Adipocyte (in vitro differentiated cells): ENCODE results near the gene CCN5.
"Not testable (repeated sequence)": the region's sequence is repeated elsewhere in the genome, so short reads cannot be mapped to it uniquely, and the experiment has no call there.

Experiments
- DNase-seq: peaks from one replicate; pipeline ENCODE4 v3.0.0-alpha.2; 2015; ENCODE audit warnings: low read depth
- H3K27me3 ChIP-seq: replicated peaks from 2 replicates; pipeline ENCODE4 v1.7.0; 2013; ENCODE audit warnings: mild to moderate bottlenecking, low read length, moderate library complexity; ENCODE audit not compliant: control insufficient read depth, insufficient read depth
- H3K36me3 ChIP-seq: 2 replicates; pipeline ENCODE4 v1.7.0; 2013; ENCODE audit warnings: low read length, mild to moderate bottlenecking, moderate library complexity; ENCODE audit not compliant: control insufficient read depth, insufficient read depth, severe bottlenecking
- H3K4me1 ChIP-seq: 2 replicates; pipeline ENCODE4 v1.7.0; 2013; ENCODE audit warnings: mild to moderate bottlenecking, low read length, moderate library complexity; ENCODE audit not compliant: control insufficient read depth, insufficient read depth
- H3K4me3 ChIP-seq: 2 replicates; pipeline ENCODE4 v1.7.0; 2013; ENCODE audit warnings: mild to moderate bottlenecking, low read length, moderate library complexity
- H3K9ac ChIP-seq: 2 replicates; pipeline ENCODE4 v1.7.0; 2013; ENCODE audit warnings: mild to moderate bottlenecking, low read length, moderate library complexity
- H3K9me3 ChIP-seq: 2 replicates; pipeline ENCODE4 v1.7.0; 2013; ENCODE audit warnings: mild to moderate bottlenecking, low read length, moderate library complexity; ENCODE audit not compliant: control insufficient read depth

The CCN5 gene

GRCh38 chr20:44752099-44752931 is 37.1 kb downstream of the CCN5 start:
- Histone ChIP-seq H3K4me1 (peaks cover 16% of the 10 kb centered on the region), H3K27me3 (peaks cover 53% of the 10 kb centered on the region)

GRCh38 chr20:44754554-44754953 is 39.4 kb downstream of the CCN5 start:
- peaks cover 10% of the 10 kb centered on the region for H3K4me1 ChIP-seq
- DNase-seq: no peak
- no peaks in the 10 kb centered on the region for H3K9me3 ChIP-seq
- no peaks in the 10 kb centered on the region for H3K36me3 ChIP-seq
- no peak overlapping the region for H3K9ac ChIP-seq
- H3K27me3 ChIP-seq: peaks cover 62% of the 10 kb centered on the region
- no peak overlapping the region for H3K4me3 ChIP-seq

More at GRCh38 chr20:44752099-44752931, 37.1 kb downstream of the CCN5 start:
- H3K4me3 ChIP-seq: no peak overlapping the region
- H3K9me3 ChIP-seq: no peaks in the 10 kb centered on the region
- DNase-seq: no peak
- no peaks in the 10 kb centered on the region for H3K36me3 ChIP-seq
- no peak overlapping the region for H3K9ac ChIP-seq

GRCh38 chr20:44756011-44756688 is 41.0 kb downstream of the CCN5 start:
- Histone ChIP-seq H3K27me3 (peaks cover 57% of the 10 kb centered on the region), H3K4me1 (peaks cover 10% of the 10 kb centered on the region), H3K36me3 (no peaks in the 10 kb centered on the region), H3K9me3 (no peaks in the 10 kb centered on the region), H3K4me3 (no peak overlapping the region), H3K9ac (no peak overlapping the region)
- no peak for DNase-seq

- Histone ChIP-seq H3K4me1 (peaks cover 8% of the 10 kb centered on the region), H3K9ac (no peak overlapping the region), H3K27me3 (peaks cover 49% of the 10 kb centered on the region), H3K4me3 (no peak overlapping the region), H3K9me3 (no peaks in the 10 kb centered on the region), H3K36me3 (no peaks in the 10 kb centered on the region)
- DNase-seq: no peak
Observed at GRCh38 chr20:44756956-44757355, 41.8 kb downstream of the CCN5 start.

GRCh38 chr20:44758247-44759101 is 43.3 kb downstream of the CCN5 start:
- no peaks in the 10 kb centered on the region for H3K36me3 ChIP-seq
- H3K27me3 ChIP-seq: peaks cover 34% of the 10 kb centered on the region
- H3K4me1 ChIP-seq: no peaks in the 10 kb centered on the region
- no peak overlapping the region for H3K4me3 ChIP-seq
- no peak for DNase-seq
- no peaks in the 10 kb centered on the region for H3K9me3 ChIP-seq
- no peak overlapping the region for H3K9ac ChIP-seq

GRCh38 chr20:44759595-44759994 is 44.4 kb downstream of the CCN5 start:
- no peak overlapping the region for H3K9ac ChIP-seq
- H3K4me1 ChIP-seq: no peaks in the 10 kb centered on the region
- H3K4me3 ChIP-seq: no peak overlapping the region
- no peak for DNase-seq
- H3K36me3 ChIP-seq: no peaks in the 10 kb centered on the region
- H3K9me3 ChIP-seq: no peaks in the 10 kb centered on the region
- H3K27me3 ChIP-seq: peaks cover 39% of the 10 kb centered on the region

- DNase-seq: no peak
- Histone ChIP-seq H3K9ac (no peak overlapping the region), H3K4me1 (peaks cover 10% of the 10 kb centered on the region), H3K4me3 (no peak overlapping the region), H3K9me3 (peaks cover 6% of the 10 kb centered on the region), H3K27me3 (peaks cover 39% of the 10 kb centered on the region), H3K36me3 (no peaks in the 10 kb centered on the region)
Observed at GRCh38 chr20:44761423-44761822, 46.3 kb downstream of the CCN5 start.

GRCh38 chr20:44762466-44763140 is 47.4 kb downstream of the CCN5 start:
- H3K27me3 ChIP-seq: peaks cover 43% of the 10 kb centered on the region
- peaks cover 6% of the 10 kb centered on the region for H3K9me3 ChIP-seq
- H3K36me3 ChIP-seq: no peaks in the 10 kb centered on the region
- peaks cover 10% of the 10 kb centered on the region for H3K4me1 ChIP-seq
- H3K4me3 ChIP-seq: no peak overlapping the region
- DNase-seq: no peak
- H3K9ac ChIP-seq: no peak overlapping the region

GRCh38 chr20:44763798-44764197 is 48.6 kb downstream of the CCN5 start:
- Histone ChIP-seq H3K4me1 (peaks cover 10% of the 10 kb centered on the region), H3K27me3 (peaks cover 51% of the 10 kb centered on the region)
- H3K9ac ChIP-seq, H3K9me3 ChIP-seq, DNase-seq, H3K4me3 ChIP-seq, H3K36me3 ChIP-seq: not testable (repeated sequence)

- H3K36me3 ChIP-seq: no peaks in the 10 kb centered on the region
- no peak overlapping the region for H3K9ac ChIP-seq
- peaks cover 56% of the 10 kb centered on the region for H3K27me3 ChIP-seq
- no peak for DNase-seq
- no peak overlapping the region for H3K4me3 ChIP-seq
- H3K9me3 ChIP-seq: peaks cover 6% of the 10 kb centered on the region
- peaks cover 10% of the 10 kb centered on the region for H3K4me1 ChIP-seq
Observed at GRCh38 chr20:44765091-44765490, 49.9 kb downstream of the CCN5 start.
